Thymus (tissue), 11 donors: Measurements from ENCODE around the gene MYL4. TPM values are rescaled to one million over a fixed set of nuclear protein-coding genes. Genes with fewer than 3 reads are reported as not detected.

ENCODE experiments used
- DNase-seq, 9 donors: peaks; one replicate each; pipeline ENCODE4 v3.0.0-alpha.2; 2013; ENCODE audit warnings: low spot score in 9 of 9, low read depth in 6 of 9, missing footprints in 1 of 9
- H3K27ac ChIP-seq, 2 donors: one replicate each; pipeline ENCODE4 v1.5.1; 2013; ENCODE audit warnings: control low read depth in 1 of 2, low read depth in 1 of 2, low read length in 1 of 2, mild to moderate bottlenecking in 1 of 2, moderate library complexity in 1 of 2
- H3K27me3 ChIP-seq, 2 donors: one replicate each; pipeline ENCODE4 v1.5.1; 2013; ENCODE audit warnings: low read length in 1 of 2; ENCODE audit not compliant: control insufficient read depth in 2 of 2, insufficient read depth in 1 of 2
- H3K36me3 ChIP-seq, 2 donors: one replicate each; pipeline ENCODE4 v1.5.1; 2013; ENCODE audit warnings: low read length in 1 of 2, mild to moderate bottlenecking in 1 of 2, moderate library complexity in 1 of 2; ENCODE audit not compliant: control insufficient read depth in 2 of 2, insufficient read depth in 2 of 2
- H3K4me1 ChIP-seq, 2 donors: one replicate each; pipeline ENCODE4 v1.5.1; 2013; ENCODE audit warnings: low read length in 2 of 2; ENCODE audit not compliant: control insufficient read depth in 2 of 2, insufficient read depth in 2 of 2
- H3K4me3 ChIP-seq, 2 donors: one replicate each; pipeline ENCODE4 v1.5.1; 2013; ENCODE audit warnings: low read length in 2 of 2, control low read depth in 1 of 2, mild to moderate bottlenecking in 1 of 2
- H3K9me3 ChIP-seq, 2 donors: one replicate each; pipeline ENCODE4 v1.5.1; 2013; ENCODE audit warnings: low read length in 1 of 2, mild to moderate bottlenecking in 1 of 2; ENCODE audit not compliant: control insufficient read depth in 2 of 2, insufficient read depth in 1 of 2
- WGBS: extraction: QIAGEN DNeasy Blood & Tissue Kit; methylation state at CpG from one replicate; pipeline ENCODE4 v1.1.7; 2013; 5-methylcytosine and 5-hydroxymethylcytosine counted together
- polyA plus RNA-seq: library from polyadenylated mRNA; stranded (reverse); fragments of 200-250 nt; gene quantifications from one replicate; pipeline ENCODE4 v1.2.3, GENCODE V29; 2013
- total RNA-seq: library from RNA; stranded (reverse); fragments of 120-200 nt; gene quantifications from one replicate; pipeline ENCODE4 v1.2.4, GENCODE V29; 2013
- donor health status: healthy.

The MYL4 gene
- total and polyA plus RNA-seq, 2 donors: 3.0 to 8.9 TPM

DNA sequence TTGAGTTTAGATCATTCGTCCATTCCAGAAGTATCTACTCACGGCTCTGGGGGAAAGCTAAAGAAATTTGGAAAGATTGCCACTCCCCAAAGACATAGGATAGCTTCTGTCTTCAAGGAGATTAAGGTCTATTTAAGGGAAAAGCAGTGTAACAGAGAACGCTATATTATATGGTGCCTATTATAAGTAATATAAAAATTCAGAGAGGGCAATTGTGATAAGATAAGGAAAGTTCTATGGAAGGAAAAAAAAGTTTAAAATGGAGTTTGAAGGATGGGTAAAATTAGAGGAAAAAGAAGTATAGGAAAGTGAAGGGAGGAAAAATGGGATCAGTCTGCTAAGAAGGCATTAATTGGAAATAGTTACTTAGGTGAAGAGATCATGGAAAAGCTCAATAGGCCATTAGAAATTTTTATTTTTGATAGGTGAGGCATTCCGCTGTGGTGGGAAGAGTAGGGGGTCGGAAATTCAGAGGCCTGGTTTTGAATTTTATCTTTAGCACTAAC, 19.4 kb upstream of the MYL4 start:
- H3K4me1 ChIP-seq: peaks cover 0 to 4% of the 10 kb centered on the region in 2 donors
- no peaks in the 10 kb centered on the region for H3K36me3 ChIP-seq
- peak overlapping the region in 1 of 2 donors; percentile 18 for H3K27ac ChIP-seq
- H3K27me3 ChIP-seq: no peaks in the 10 kb centered on the region
- WGBS: 52% methylated on average over 5 of the region's 5 CpGs
- no peaks in the 10 kb centered on the region for H3K9me3 ChIP-seq
- peak overlapping the region; percentile 40 to 82 for H3K4me3 ChIP-seq
- no peak for DNase-seq

DNA sequence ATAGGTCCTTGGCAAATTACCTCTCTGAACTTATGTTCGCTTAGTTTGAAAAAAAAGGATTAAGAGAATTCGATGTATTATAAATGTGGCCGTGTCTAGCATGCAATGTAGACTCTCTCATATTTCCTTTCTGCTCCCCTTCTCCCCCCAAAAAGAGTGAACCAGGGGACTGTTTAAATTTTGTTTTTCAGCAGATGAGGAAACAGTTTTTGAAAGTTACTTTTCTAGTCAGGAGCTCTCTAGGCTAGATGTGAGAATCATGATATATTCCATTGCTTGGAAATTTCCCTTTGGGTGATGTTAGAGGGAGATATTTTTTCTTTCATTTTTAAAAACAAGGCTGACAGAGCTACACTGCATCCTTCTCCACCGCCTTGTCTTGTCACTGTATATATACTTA, 18.9 kb upstream of the MYL4 start:
- no peak overlapping the region for H3K4me3 ChIP-seq

GRCh38 chr17:47190770-47191169, 18.4 kb upstream of the MYL4 start:
- no peak for DNase-seq
- H3K36me3 ChIP-seq: no peaks in the 10 kb centered on the region
- no peaks in the 10 kb centered on the region for H3K27me3 ChIP-seq
- no peaks in the 10 kb centered on the region for H3K9me3 ChIP-seq
- no peak overlapping the region for H3K27ac ChIP-seq
- H3K4me3 ChIP-seq: no peak overlapping the region
- WGBS: 98% methylated on average over 1 of the region's 1 CpG
- peaks cover 0 to 4% of the 10 kb centered on the region in 2 donors for H3K4me1 ChIP-seq

More for the DNA sequence above, 18.9 kb upstream of the MYL4 start:
- no peak overlapping the region for H3K27ac ChIP-seq
- no peaks in the 10 kb centered on the region for H3K9me3 ChIP-seq
- WGBS: 96% methylated on average over 4 of the region's 4 CpGs
- no peak for DNase-seq
- H3K36me3 ChIP-seq: no peaks in the 10 kb centered on the region
- no peaks in the 10 kb centered on the region for H3K27me3 ChIP-seq
- peaks cover 0 to 4% of the 10 kb centered on the region in 2 donors for H3K4me1 ChIP-seq

- H3K27me3 ChIP-seq: no peaks in the 10 kb centered on the region
- no peak overlapping the region for H3K4me3 ChIP-seq
- no peak for DNase-seq
- no peaks in the 10 kb centered on the region for H3K36me3 ChIP-seq
- no peaks in the 10 kb centered on the region for H3K9me3 ChIP-seq
- WGBS: 50% methylated on average over 6 of the region's 6 CpGs
- H3K27ac ChIP-seq: no peak overlapping the region
- peaks cover 0 to 4% of the 10 kb centered on the region in 2 donors for H3K4me1 ChIP-seq
These were observed 16.6 kb upstream of the MYL4 start for GRCh38 chr17:47192554-47192953.

GRCh38 chr17:47193931-47194511, 15.1 kb upstream of the MYL4 start:
- over 99% methylated on average over 4 of the region's 4 CpGs for WGBS

GRCh38 chr17:47197821-47198220, 11.3 kb upstream of the MYL4 start:
- Histone ChIP-seq H3K36me3 (no peaks in the 10 kb centered on the region), H3K4me3 (no peak overlapping the region), H3K27ac (no peak overlapping the region), H3K4me1 (peaks cover 0 to 10% of the 10 kb centered on the region in 2 donors), H3K27me3 (no peaks in the 10 kb centered on the region), H3K9me3 (no peaks in the 10 kb centered on the region)
- no peak for DNase-seq

More at GRCh38 chr17:47193931-47194511, 15.1 kb upstream of the MYL4 start:
- Histone ChIP-seq H3K4me3 (no peak overlapping the region), H3K36me3 (no peaks in the 10 kb centered on the region), H3K27ac (no peak overlapping the region), H3K9me3 (no peaks in the 10 kb centered on the region), H3K27me3 (no peaks in the 10 kb centered on the region), H3K4me1 (no peaks in the 10 kb centered on the region)
- no peak for DNase-seq

DNA sequence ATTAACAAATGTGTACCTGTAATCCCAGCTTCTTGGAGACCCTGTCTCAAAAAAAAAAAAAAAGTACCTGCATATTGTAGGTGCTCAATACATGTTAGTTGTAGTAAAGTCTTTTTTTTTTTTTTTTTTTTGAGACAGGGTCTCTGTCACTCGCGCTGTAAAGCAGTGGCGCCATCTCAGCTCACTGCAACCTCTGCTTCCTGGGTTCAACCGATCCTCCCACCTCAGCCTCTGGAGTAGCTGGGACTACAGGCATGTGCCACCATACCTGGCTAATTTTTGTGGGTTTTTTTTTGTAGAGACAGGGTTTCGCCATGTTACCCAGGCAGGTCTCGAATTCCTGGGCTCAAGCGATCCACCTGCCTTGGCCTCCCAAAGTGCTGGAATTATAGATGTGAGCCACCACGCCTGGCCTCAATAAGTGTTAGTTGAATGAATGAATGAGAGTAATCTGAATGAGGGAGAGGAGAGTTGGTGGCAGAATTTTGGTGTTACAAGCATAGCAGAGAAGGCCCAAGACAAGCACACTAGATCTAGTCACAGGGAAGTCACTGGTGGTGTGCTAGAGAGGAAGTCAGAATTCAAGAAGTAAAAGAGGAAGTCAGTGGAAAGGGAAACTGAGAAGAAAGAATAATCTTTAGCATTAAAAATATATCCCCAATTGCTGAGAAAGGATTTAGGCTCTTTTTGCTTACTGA, 9.4 kb upstream of the MYL4 start:
- Histone ChIP-seq H3K27ac (peak overlapping the region; percentile 8 to 60), H3K27me3 (no peaks in the 10 kb centered on the region), H3K4me1 (peaks cover 7 to 23% of the 10 kb centered on the region in 2 donors), H3K4me3 (no peak overlapping the region), H3K9me3 (no peaks in the 10 kb centered on the region), H3K36me3 (no peaks in the 10 kb centered on the region)
- WGBS: 97% methylated on average over 8 of the region's 8 CpGs
- peak in 1 of 9 donors; percentile 46 for DNase-seq

GRCh38 chr17:47200325-47200664, 8.9 kb upstream of the MYL4 start:
- H3K27ac ChIP-seq: peak overlapping the region; percentile 8 to 60
- DNase-seq: no peak
- H3K27me3 ChIP-seq: no peaks in the 10 kb centered on the region
- WGBS: 46% methylated on average over 4 of the region's 4 CpGs
- no peak overlapping the region for H3K4me3 ChIP-seq
- no peaks in the 10 kb centered on the region for H3K36me3 ChIP-seq
- H3K9me3 ChIP-seq: no peaks in the 10 kb centered on the region
- H3K4me1 ChIP-seq: peaks cover 7 to 29% of the 10 kb centered on the region in 2 donors

DNA sequence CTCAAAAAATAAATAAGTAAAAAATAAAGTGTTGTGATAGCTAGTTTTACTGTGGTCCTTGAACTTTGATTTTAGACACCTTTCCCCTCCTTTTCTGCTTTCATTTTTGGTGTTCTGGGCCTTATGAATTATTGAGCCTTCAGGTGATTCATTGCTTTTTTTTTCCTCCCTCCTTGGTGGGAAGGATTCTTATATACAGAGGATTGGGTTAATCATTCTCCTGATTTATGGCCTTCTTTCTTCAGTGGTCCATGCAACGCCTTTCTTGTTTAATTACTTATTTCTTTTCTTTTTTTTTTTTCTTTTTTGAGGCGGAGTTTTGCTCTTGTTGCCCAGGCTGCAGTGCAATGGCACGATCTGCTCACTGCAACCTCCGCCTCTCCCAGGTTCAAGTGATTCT, 8.0 kb upstream of the MYL4 start:
- Histone ChIP-seq H3K36me3 (no peaks in the 10 kb centered on the region), H3K4me1 (peaks cover 10 to 37% of the 10 kb centered on the region in 2 donors), H3K9me3 (no peaks in the 10 kb centered on the region), H3K27ac (no peak overlapping the region), H3K4me3 (no peak overlapping the region), H3K27me3 (no peaks in the 10 kb centered on the region)
- 86% methylated on average over 4 of the region's 4 CpGs for WGBS
- no peak for DNase-seq
